Brain microvascular endothelial cell (primary cell): ENCODE measurements around the gene SLC9A7.

Experiments used
- DNase-seq: peaks from one replicate; pipeline ENCODE4 v3.0.0-alpha.2; 2020
- H3K27ac ChIP-seq: fragments of 250-450 bp; sonication (Bioruptor Pico); 2 replicates; pipeline ENCODE4 v1.5.1; 2020; ENCODE audit warnings: mild to moderate bottlenecking, moderate library complexity
- H3K27me3 ChIP-seq: fragments of 250-450 bp; sonication (Bioruptor Pico); replicated peaks from 2 replicates; pipeline ENCODE4 v1.5.1; 2020; ENCODE audit warnings: mild to moderate bottlenecking
- H3K36me3 ChIP-seq: fragments of 250-450 bp; sonication (Bioruptor Pico); replicated peaks from 2 replicates; pipeline ENCODE4 v1.5.1; 2020; ENCODE audit warnings: mild to moderate bottlenecking
- H3K4me3 ChIP-seq: 2 replicates; pipeline ENCODE4 v1.5.1; 2011; ENCODE audit warnings: low read depth, mild to moderate bottlenecking, control low read depth, low read length, moderate library complexity
- in situ Hi-C: cut with HindIII; loops from 2 replicates; pipeline ENCODE4 v1.10.0; 2017; ENCODE audit warnings: low sequenced_read_pairs, low pct_ligation_motif_present
- TF ChIP-seq, protein P1 (sequence below): IDR thresholded peaks from 2 replicates; pipeline ENCODE4 v1.5.1; 2011; ENCODE audit warnings: low read depth, mild to moderate bottlenecking, moderate library complexity, low read length, control low read depth, inconsistent platforms; ENCODE audit errors: missing control alignments

Gene SLC9A7

GRCh38 chrX:46670316-46670715, 88.6 kb downstream of the SLC9A7 start:
- H3K27me3 ChIP-seq = no peaks in the 10 kb centered on the region
- no peak overlapping the region for H3K27ac ChIP-seq
- DNase-seq = no peak
- in situ Hi-C loops = no loop called here
- H3K36me3 ChIP-seq = no peaks in the 10 kb centered on the region
- TF ChIP-seq, protein P1, sequence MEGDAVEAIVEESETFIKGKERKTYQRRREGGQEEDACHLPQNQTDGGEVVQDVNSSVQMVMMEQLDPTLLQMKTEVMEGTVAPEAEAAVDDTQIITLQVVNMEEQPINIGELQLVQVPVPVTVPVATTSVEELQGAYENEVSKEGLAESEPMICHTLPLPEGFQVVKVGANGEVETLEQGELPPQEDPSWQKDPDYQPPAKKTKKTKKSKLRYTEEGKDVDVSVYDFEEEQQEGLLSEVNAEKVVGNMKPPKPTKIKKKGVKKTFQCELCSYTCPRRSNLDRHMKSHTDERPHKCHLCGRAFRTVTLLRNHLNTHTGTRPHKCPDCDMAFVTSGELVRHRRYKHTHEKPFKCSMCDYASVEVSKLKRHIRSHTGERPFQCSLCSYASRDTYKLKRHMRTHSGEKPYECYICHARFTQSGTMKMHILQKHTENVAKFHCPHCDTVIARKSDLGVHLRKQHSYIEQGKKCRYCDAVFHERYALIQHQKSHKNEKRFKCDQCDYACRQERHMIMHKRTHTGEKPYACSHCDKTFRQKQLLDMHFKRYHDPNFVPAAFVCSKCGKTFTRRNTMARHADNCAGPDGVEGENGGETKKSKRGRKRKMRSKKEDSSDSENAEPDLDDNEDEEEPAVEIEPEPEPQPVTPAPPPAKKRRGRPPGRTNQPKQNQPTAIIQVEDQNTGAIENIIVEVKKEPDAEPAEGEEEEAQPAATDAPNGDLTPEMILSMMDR = no peak
- H3K4me3 ChIP-seq = no peak overlapping the region

DNA sequence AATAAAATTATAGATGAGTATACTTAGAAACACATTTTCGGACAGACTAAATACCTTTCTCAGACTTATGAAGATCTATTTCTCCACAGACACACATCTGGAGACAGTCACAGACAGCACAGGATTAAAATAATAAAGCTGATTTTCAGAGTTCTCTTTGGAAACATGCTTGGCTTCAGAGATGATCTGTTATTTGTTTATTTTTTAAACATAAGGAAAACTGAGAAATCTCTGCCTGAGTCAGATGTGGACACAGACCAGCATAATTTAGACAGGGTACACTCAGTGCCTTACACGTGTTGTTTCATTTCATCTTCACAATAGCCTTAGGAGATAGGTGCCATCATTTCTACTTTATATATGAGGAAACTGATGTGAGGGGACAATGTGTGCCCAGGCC, 92.1 kb downstream of the SLC9A7 start:
- Histone ChIP-seq H3K36me3 (no peaks in the 10 kb centered on the region), H3K27me3 (no peaks in the 10 kb centered on the region), H3K4me3 (no peak overlapping the region), H3K27ac (no peak overlapping the region)
- DNase-seq = no peak
- in situ Hi-C loops = no loop called here
- TF ChIP-seq, protein P1 = no peak

DNA sequence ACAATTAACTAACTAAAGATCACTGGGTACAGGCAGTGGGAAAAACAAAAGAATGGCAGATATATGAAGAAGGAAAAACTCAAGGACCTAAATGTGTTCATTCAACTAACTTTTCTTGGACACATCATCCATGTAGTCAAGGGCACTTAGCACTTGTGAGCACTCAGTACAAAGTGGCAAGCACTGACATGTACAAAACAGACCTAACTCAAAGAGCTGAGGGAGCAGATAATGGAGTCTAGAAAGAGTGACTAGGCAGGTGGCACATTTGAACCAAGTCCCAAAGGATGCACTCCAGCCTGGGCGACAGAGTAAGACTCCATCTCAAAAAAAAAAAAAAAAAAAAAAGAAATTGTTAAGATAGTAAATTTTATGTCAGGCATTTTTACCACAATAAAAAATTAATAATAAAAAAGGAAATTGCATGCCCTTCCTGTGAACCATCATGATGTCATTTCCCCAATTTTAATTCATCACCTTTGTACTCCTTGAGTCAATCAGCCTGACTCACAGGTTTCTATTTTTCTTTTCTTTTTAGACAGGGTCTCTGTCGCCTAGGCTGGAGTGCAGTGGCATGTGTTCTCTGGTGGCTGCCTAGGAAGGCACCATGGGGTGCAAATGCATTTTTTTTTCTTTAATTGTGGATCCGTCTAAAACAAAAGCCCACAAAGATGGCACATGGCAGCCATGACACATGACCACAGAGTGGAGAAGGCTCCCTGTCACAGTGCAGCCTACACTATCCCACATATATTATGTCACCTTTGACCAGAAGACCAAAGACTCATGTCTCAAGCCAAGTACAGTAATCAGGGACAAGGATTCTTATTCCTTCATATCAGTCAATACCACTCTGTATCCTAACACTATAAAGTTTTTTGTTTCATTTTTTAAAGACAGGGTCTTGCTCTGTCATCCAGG, 93.4 kb downstream of the SLC9A7 start:
- no peak for DNase-seq
- no peaks in the 10 kb centered on the region for H3K36me3 ChIP-seq
- H3K27ac ChIP-seq = no peak overlapping the region
- no peak overlapping the region for H3K4me3 ChIP-seq
- TF ChIP-seq, protein P1 = no peak
- no peaks in the 10 kb centered on the region for H3K27me3 ChIP-seq
- in situ Hi-C loops = no loop called here

GRCh38 chrX:46662188-46662958, 96.5 kb downstream of the SLC9A7 start:
- TF ChIP-seq, protein P1 = no peak
- no peaks in the 10 kb centered on the region for H3K36me3 ChIP-seq
- no peak for DNase-seq
- no peaks in the 10 kb centered on the region for H3K27me3 ChIP-seq
- H3K27ac ChIP-seq = no peak overlapping the region
- in situ Hi-C loops = no loop called here
- H3K4me3 ChIP-seq = no peak overlapping the region

GRCh38 chrX:46653482-46653881, 105.4 kb downstream of the SLC9A7 start:
- no peak for DNase-seq
- Histone ChIP-seq H3K4me3 (no peak overlapping the region), H3K27me3 (no peaks in the 10 kb centered on the region), H3K27ac (no peak overlapping the region), H3K36me3 (no peaks in the 10 kb centered on the region)
- TF ChIP-seq, protein P1 = peak; percentile 56
- in situ Hi-C loops = no loop called here
